B cell (primary cell): ENCODE data around the gene TM9SF2. TPM values are rescaled to one million over a fixed set of nuclear protein-coding genes. Genes with fewer than 3 reads are reported as not detected.
A peak's percentile ranks its signal among the peaks of the same experiment; 100 is the strongest.

Source experiments
- ATAC-seq: fragments of 200-7000 bp; cut with Tn5 transposase; one replicate; pipeline ENCODE4 v1.10.0; 2021; ENCODE audit warnings: low read depth, mild to moderate bottlenecking, moderate number of reproducible peaks, moderate library complexity
- CTCF ChIA-PET: fragments of 350-600 bp; sonication (Branson Sonifier 250); formaldehyde crosslinking; loops from one replicate; lab custom pipeline; 2021; ENCODE audit warnings: antibody characterized with exemption, inconsistent platforms; lab: Charles Lee
- POLR2A ChIA-PET: fragments of 350-600 bp; sonication (Branson Sonifier 250); formaldehyde crosslinking; loops from one replicate; lab custom pipeline; 2021; ENCODE audit warnings: antibody characterized with exemption; lab: Charles Lee
- DNase-seq: peaks from one replicate; pipeline ENCODE4 v3.0.0; 2013
- H2AFZ ChIP-seq: 2 replicates; pipeline ENCODE4 v1.6.1; 2012; ENCODE audit warnings: mild to moderate bottlenecking, low read depth, low read length; ENCODE audit not compliant: insufficient read depth, poor library complexity, severe bottlenecking
- H3K27ac ChIP-seq, 2 donors: 1 replicate in 1 of 2; 2 replicates in 1 of 2; pipeline ENCODE4 v1.5.1; 2012 to 2013; ENCODE audit warnings: low read length in 2 of 2, mild to moderate bottlenecking in 2 of 2, moderate library complexity in 1 of 2
- H3K27me3 ChIP-seq, 4 experiments: fragments of 200-600 bp in 1 of 4; sonication (generic) in 1 of 4; replicated peaks in 1 of 4; 1 replicate in 2 of 4; 2 replicates in 2 of 4; pipeline versions ENCODE4 v1.6.1 to v1.7.0; 2013 to 2016; ENCODE audit warnings: low read length in 3 of 4, mild to moderate bottlenecking in 2 of 4, mixed read lengths in 1 of 4, moderate library complexity in 1 of 4; ENCODE audit not compliant: insufficient read depth in 4 of 4, control insufficient read depth in 3 of 4; ENCODE audit errors: control extremely low read depth in 1 of 4
- H3K36me3 ChIP-seq, 2 experiments: replicated peaks in 1 of 2; 1 replicate in 1 of 2; 2 replicates in 1 of 2; pipeline versions ENCODE4 v1.6.1 to v1.7.1; 2013; ENCODE audit warnings: low read length in 1 of 2; ENCODE audit not compliant: insufficient read depth in 2 of 2, control insufficient read depth in 1 of 2; ENCODE audit errors: control extremely low read depth in 1 of 2, extremely low read depth in 1 of 2
- H3K4me1 ChIP-seq, 2 donors: fragments of 200-600 bp in 1 of 2; sonication (generic) in 1 of 2; 1 replicate in 1 of 2; 2 replicates in 1 of 2; pipeline versions ENCODE4 v1.5.1 to v1.6.1; 2013 to 2017; ENCODE audit warnings: low read length in 2 of 2; ENCODE audit not compliant: control insufficient read depth in 2 of 2, insufficient read depth in 2 of 2
- H3K4me2 ChIP-seq: replicated peaks from 2 replicates; pipeline ENCODE3; 2012; ENCODE audit warnings: mild to moderate bottlenecking, low read depth, low read length; ENCODE audit not compliant: poor library complexity, severe bottlenecking
- H3K4me3 ChIP-seq, 5 experiments: fragments of 200-600 bp in 1 of 5; sonication (generic) in 1 of 5; 1 replicate in 3 of 5; 2 replicates in 2 of 5; pipeline versions ENCODE4 v1.5.1 to v1.7.0; 2011 to 2016; ENCODE audit warnings: low read length in 4 of 5, mild to moderate bottlenecking in 4 of 5, low read depth in 2 of 5, control low read depth in 1 of 5, moderate library complexity in 1 of 5; ENCODE audit not compliant: insufficient read depth in 1 of 5; ENCODE audit errors: control extremely low read depth in 1 of 5, extremely low read depth in 1 of 5
- H3K79me2 ChIP-seq: fragments of 200-600 bp; sonication (generic); one replicate; pipeline ENCODE4 v1.6.0; 2016; ENCODE audit warnings: low read length; ENCODE audit not compliant: control insufficient read depth, insufficient read depth
- H3K9ac ChIP-seq: fragments of 200-600 bp; sonication (generic); 2 replicates; pipeline ENCODE4 v1.6.1; 2017; ENCODE audit warnings: mild to moderate bottlenecking, low read length, moderate library complexity
- H3K9me3 ChIP-seq, 3 donors: one replicate each; pipeline versions ENCODE4 v1.6.1 to v1.7.1; 2013; ENCODE audit warnings: low read length in 2 of 3; ENCODE audit not compliant: control insufficient read depth in 2 of 3, insufficient read depth in 1 of 3; ENCODE audit errors: control extremely low read depth in 1 of 3
- H4K20me1 ChIP-seq: 2 replicates; pipeline ENCODE4 v1.6.0; 2012; ENCODE audit warnings: mild to moderate bottlenecking, low read length; ENCODE audit not compliant: insufficient read depth, control insufficient read depth, poor library complexity, severe bottlenecking
- H3K27ac Mint-ChIP-seq: one replicate; pipeline ENCODE4 v1.8.0; 2021; ENCODE audit warnings: mixed read lengths
- H3K27me3 Mint-ChIP-seq: one replicate; pipeline ENCODE4 v1.8.0; 2021; ENCODE audit warnings: mixed read lengths
- H3K4me1 Mint-ChIP-seq: one replicate; pipeline ENCODE4 v1.8.0; 2021; ENCODE audit warnings: mixed read lengths
- H3K4me3 Mint-ChIP-seq: one replicate; pipeline ENCODE4 v1.8.0; 2021; ENCODE audit warnings: mixed read lengths
- H3K9me3 Mint-ChIP-seq: one replicate; pipeline ENCODE4 v1.8.0; 2022; ENCODE audit warnings: mixed read lengths; ENCODE audit not compliant: insufficient read depth
- EZH2 ChIP-seq: IDR thresholded peaks from 2 replicates; pipeline ENCODE4 v1.6.1; 2012; ENCODE audit warnings: borderline replicate concordance, low read depth, mild to moderate bottlenecking, moderate library complexity, low read length; ENCODE audit not compliant: insufficient read depth, poor library complexity, severe bottlenecking
- WGBS: methylation state at CpG from one replicate; pipeline ENCODE4 v1.1.5; 2013; ENCODE audit warnings: missing lambda C conversion rate; ENCODE audit not compliant: insufficient coverage; 5-methylcytosine and 5-hydroxymethylcytosine counted together
- intact Hi-C: fragments of 100-400 bp; cut with micrococcal nuclease; formaldehyde crosslinking; loops from one replicate; pipeline ENCODE4 v1.10.0; 2022
- polyA plus RNA-seq: library from polyadenylated mRNA; depleted of rRNA; stranded (reverse); fragments of >200 nt; gene quantifications from 2 replicates; pipeline ENCODE4 v1.2.3, GENCODE V29; 2012
- total RNA-seq, 2 donors: library from RNA; stranded (reverse); fragments of 120-200 nt in 1 of 2; gene quantifications; 1 replicate in 1 of 2; 2 replicates in 1 of 2; pipeline versions ENCODE4 v1.2.3 to v1.2.4, GENCODE V29; 2013 to 2022

TM9SF2 gene
- total and polyA plus RNA-seq, 2 donors (not counting 1 experiment from before 2014, with no cell fraction given), result 20.2 to 63.6 TPM

DNA sequence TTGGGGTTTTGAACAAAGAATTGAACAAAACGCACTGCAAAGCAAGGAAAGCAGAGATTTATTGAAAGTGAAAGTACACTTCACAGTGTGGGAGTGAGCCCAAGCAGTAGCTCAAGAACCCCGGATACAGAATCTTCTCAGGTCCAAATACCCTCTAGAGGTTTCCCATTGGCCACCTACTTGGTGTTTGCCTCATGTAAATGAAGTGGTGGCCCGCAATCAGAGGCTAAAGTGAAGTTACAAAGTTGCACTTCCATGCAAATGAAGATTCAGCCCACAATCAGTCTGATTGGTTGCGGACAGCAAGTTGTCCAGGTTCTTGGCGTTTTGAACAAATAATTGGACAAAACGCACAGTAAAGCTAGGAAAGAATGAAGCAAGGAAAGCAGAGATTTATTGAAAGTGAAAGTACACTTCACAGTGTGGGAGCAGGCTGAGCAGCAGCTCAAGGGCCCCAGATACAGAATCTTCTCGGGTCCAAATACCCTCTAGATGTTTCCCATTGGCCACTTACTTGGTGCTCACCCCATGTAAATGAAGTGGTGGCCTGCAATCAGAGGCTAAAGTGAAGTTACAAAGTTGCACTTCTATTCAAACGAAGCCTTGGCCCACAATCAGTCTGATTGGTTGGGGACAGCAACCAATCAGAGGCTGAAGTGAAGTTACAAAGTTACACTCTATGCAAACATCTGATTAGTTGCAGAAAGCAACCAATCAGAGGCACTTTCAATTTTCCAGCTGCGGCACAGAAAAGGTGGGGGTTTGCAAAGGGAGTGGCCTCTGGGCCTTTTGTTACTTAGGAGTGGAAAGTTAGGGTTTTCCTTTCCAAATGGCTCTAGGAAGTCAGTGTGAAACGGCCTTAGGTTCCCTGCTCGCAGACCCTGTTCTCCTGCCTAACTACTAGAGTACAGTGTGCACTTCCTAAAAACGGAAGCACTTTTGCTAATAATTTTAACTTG is 4.8 kb upstream of the TM9SF2 start:
- H3K9me3 ChIP-seq, result peaks cover 0 to 10% (median 0%) of the 10 kb centered on the region in 3 donors
- ATAC-seq, result peak; percentile 31
- no peak for TF ChIP-seq EZH2
- peak overlapping the region; percentile 23 to 62 (median 50) for H3K4me3 ChIP-seq
- H3K4me2 ChIP-seq, result peak overlapping the region; percentile 70
- Mint-ChIP-seq H3K9me3 (peaks cover 2% of the 10 kb centered on the region), H3K27me3 (no peaks in the 10 kb centered on the region), H3K4me1 (peaks cover 52% of the 10 kb centered on the region), H3K4me3 (peak overlapping the region; percentile 93), H3K27ac (peak overlapping the region; percentile 96)
- no peaks in the 10 kb centered on the region for H3K36me3 ChIP-seq
- peak overlapping the region; percentile 57 for H3K9ac ChIP-seq
- H2AFZ ChIP-seq, result peak overlapping the region; percentile 75
- peak overlapping the region; percentile 69 to 83 for H3K27ac ChIP-seq
- CTCF ChIA-PET, result interaction anchor here (1.0 to 2.5 kb wide), 5 partner anchors 9 to 227 kb away, joined by 3 to 10 read pairs (median 7); no protein-coding TSS in a partner anchor
- H3K27me3 ChIP-seq, result no peaks in the 10 kb centered on the region
- peaks cover 22% of the 10 kb centered on the region for H3K79me2 ChIP-seq
- intact Hi-C loops, result loop anchor here (2.0 to 5.0 kb wide), 4 partner anchors 238 to 1519 kb away; partner anchors contain the start of gene GPR18
- peaks cover 37 to 52% of the 10 kb centered on the region in 2 donors for H3K4me1 ChIP-seq
- peak; percentile 75 for DNase-seq
- 54% methylated on average over 5 of the region's 12 CpGs for WGBS
- POLR2A ChIA-PET, result interaction anchor here (0.6 to 1.5 kb wide), 2 partner anchors 120 to 408 kb away, joined by 3 read pairs; no protein-coding TSS in a partner anchor
- H4K20me1 ChIP-seq, result no peaks in the 10 kb centered on the region
